OCI-LY7 (cell line): Measurements from ENCODE around the gene ZBTB16. TPM values are rescaled to one million over a fixed set of nuclear protein-coding genes. Genes with fewer than 3 reads are reported as not detected.

Experiments used
- BruUV-seq: library from RNA; stranded (reverse); fragments of 400-500 nt; replicated peaks from 2 replicates; lab custom pipeline; 2021; lab: Mats Ljungman, UMichigan
- CTCF ChIA-PET: fragments of 300-600 bp; sonication (Branson Sonifier 250); formaldehyde crosslinking; loops from one replicate; lab custom pipeline; 2022; ENCODE audit warnings: antibody characterized with exemption; ENCODE audit not compliant: unreplicated experiment; lab: Charles Lee
- POLR2A ChIA-PET: fragments of 300-600 bp; sonication (Branson Sonifier 250); formaldehyde crosslinking; loops from one replicate; lab custom pipeline; 2022; ENCODE audit warnings: antibody characterized with exemption; lab: Charles Lee
- DNase-seq: peaks from one replicate; pipeline ENCODE4 v3.0.0-alpha.2; 2015; ENCODE audit warnings: low spot score
- H2AFZ ChIP-seq: fragments of 200-600 bp; sonication (generic), shearing (Covaris generic); 2 replicates; pipeline ENCODE4 v1.6.1; 2014; ENCODE audit warnings: mild to moderate bottlenecking, antibody characterized with exemption, low read length, moderate library complexity
- H3K27ac ChIP-seq: fragments of 200-600 bp; sonication (generic); 2 replicates; pipeline ENCODE4 v1.5.1; 2014; ENCODE audit warnings: mixed run types, low read depth, mild to moderate bottlenecking, moderate library complexity, low read length, inconsistent platforms; ENCODE audit not compliant: poor library complexity, severe bottlenecking
- H3K36me3 ChIP-seq: fragments of 200-600 bp; sonication (generic); 2 replicates; pipeline ENCODE4 v1.6.1; 2014; ENCODE audit warnings: mild to moderate bottlenecking, antibody characterized with exemption, low read length, moderate library complexity, mixed read lengths; ENCODE audit not compliant: insufficient read depth
- H3K4me1 ChIP-seq: fragments of 200-600 bp; sonication (generic); 2 replicates; pipeline ENCODE4 v1.5.1; 2014; ENCODE audit warnings: mild to moderate bottlenecking, low read length; ENCODE audit not compliant: insufficient read depth, poor library complexity, severe bottlenecking
- H3K4me2 ChIP-seq: fragments of 200-600 bp; sonication (generic); 2 replicates; pipeline ENCODE4 v1.6.1; 2014; ENCODE audit warnings: mild to moderate bottlenecking, low read length
- H3K4me3 ChIP-seq: fragments of 200-600 bp; sonication (generic); 2 replicates; pipeline ENCODE4 v1.5.1; 2014; ENCODE audit warnings: mild to moderate bottlenecking, low read depth, low read length; ENCODE audit not compliant: poor library complexity, severe bottlenecking
- H3K79me2 ChIP-seq: fragments of 200-600 bp; sonication (generic); 2 replicates; pipeline ENCODE4 v1.6.1; 2016; ENCODE audit warnings: low read depth, mild to moderate bottlenecking, low read length, moderate library complexity, mixed read lengths; ENCODE audit not compliant: insufficient read depth
- H3K9me2 ChIP-seq: fragments of 200-600 bp; sonication (generic); 2 replicates; pipeline ENCODE4 v1.6.1; 2016; ENCODE audit warnings: mild to moderate bottlenecking, low read length, mixed read lengths; ENCODE audit not compliant: insufficient read depth
- H3K9me3 ChIP-seq: fragments of 200-600 bp; sonication (generic); 2 replicates; pipeline ENCODE4 v1.6.1; 2014; ENCODE audit warnings: mild to moderate bottlenecking, mixed run types, low read length, mixed read lengths
- H4K20me1 ChIP-seq: fragments of 200-600 bp; sonication (generic); 2 replicates; pipeline ENCODE4 v1.6.1; 2014; ENCODE audit warnings: mild to moderate bottlenecking, antibody characterized with exemption, low read length, moderate library complexity, mixed read lengths; ENCODE audit not compliant: insufficient read depth
- CTCF ChIP-seq: fragments of 200-600 bp; sonication (generic); conservative IDR thresholded peaks from 2 replicates; pipeline ENCODE4 v1.5.1; 2014; ENCODE audit warnings: mild to moderate bottlenecking, antibody characterized with exemption, low read length, moderate library complexity, mixed read lengths
- EZH2phosphoT487 ChIP-seq: fragments of 200-600 bp; sonication (generic); IDR thresholded peaks from 2 replicates; pipeline ENCODE4 v1.6.1; 2018; ENCODE audit warnings: low read depth, borderline replicate concordance, mild to moderate bottlenecking, mixed run types, antibody characterized with exemption, low read length, moderate library complexity, mixed read lengths
- intact Hi-C: fragments of 100-400 bp; cut with micrococcal nuclease; formaldehyde crosslinking; loops from one replicate; pipeline ENCODE4 v1.10.0; 2022; ENCODE audit not compliant: unreplicated experiment
- total RNA-seq, 2 experiments: library from RNA; depleted of rRNA in 1 of 2; stranded (reverse); fragments of >200 nt in 1 of 2; shearing (Covaris generic) in 1 of 2; gene quantifications; 2 replicates each; pipeline ENCODE4 v1.2.3, GENCODE V29; 2014 to 2022

The ZBTB16 gene
- total RNA-seq, 2 experiments from 2014 or later = not detected

- no peaks in the 10 kb centered on the region for H4K20me1 ChIP-seq
- H2AFZ ChIP-seq = peak overlapping the region; percentile 60; the same call in 1 of the 2 replicates
- no peaks in the 10 kb centered on the region for H3K9me2 ChIP-seq
- no peaks in the 10 kb centered on the region for H3K79me2 ChIP-seq
- H3K4me1 ChIP-seq = peaks cover 20% of the 10 kb centered on the region
- intact Hi-C loops = no loop called here
- DNase-seq = no peak
- TF ChIP-seq EZH2phosphoT487 (no peak), CTCF (no peak)
- H3K4me2 ChIP-seq = no peak overlapping the region
- H3K4me3 ChIP-seq = no peak overlapping the region
- no peaks in the 10 kb centered on the region for H3K9me3 ChIP-seq
- H3K36me3 ChIP-seq = no peaks in the 10 kb centered on the region
- no peak overlapping the region for H3K27ac ChIP-seq
- no TSS peak for BruUV-seq
- POLR2A ChIA-PET = interaction anchor here (0.6 kb wide), 1 partner anchor 391 kb away, joined by 3 read pairs; no protein-coding TSS in a partner anchor
- CTCF ChIA-PET = no interaction called here
Observed at GRCh38 chr11:114076921-114077331, 17.4 kb downstream of the ZBTB16 start.

DNA sequence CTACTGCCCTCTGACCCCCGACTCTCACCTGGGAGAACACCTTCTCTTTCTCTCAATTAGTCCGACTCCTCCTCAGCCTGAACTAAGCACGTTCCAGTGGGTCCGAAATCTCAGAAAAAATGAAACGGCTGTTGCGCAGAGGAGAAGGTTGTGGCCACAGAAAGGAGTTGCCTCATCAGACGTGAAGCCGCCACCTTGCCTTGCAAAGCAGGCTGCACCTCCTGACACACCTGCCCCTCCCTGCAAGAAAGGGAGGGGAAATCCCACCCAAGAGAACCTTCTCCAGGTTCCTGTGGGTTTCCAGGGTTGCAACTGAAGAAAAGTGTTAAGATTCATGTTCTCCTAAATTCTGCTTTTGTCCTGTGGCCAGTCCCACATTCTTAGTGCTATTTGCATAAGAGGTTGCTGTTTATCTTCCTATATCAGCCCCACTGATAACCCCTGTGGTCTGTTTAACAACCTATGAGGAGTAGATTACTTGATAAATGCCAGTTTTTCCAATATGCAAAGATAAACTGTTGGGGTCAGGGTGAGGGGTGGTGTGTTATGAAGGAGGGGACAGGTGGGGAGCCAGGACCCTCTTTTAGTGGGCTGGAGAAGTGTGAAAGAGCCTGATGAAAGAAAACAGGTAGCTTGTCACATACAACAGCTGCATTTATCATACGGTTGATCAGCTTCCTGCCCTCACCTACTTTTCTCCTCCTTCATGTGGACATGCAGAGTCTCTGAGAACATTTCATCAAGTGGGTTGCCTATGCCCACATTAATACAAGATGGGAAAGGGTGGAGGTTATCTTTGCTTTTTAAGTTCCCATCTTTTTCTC, 18.2 kb downstream of the ZBTB16 start:
- Histone ChIP-seq H3K79me2 (no peaks in the 10 kb centered on the region), H3K27ac (no peak overlapping the region), H4K20me1 (no peaks in the 10 kb centered on the region), H2AFZ (peak overlapping the region; percentile 60; the same call in 1 of the 2 replicates), H3K9me2 (no peaks in the 10 kb centered on the region), H3K4me3 (no peak overlapping the region), H3K36me3 (no peaks in the 10 kb centered on the region), H3K9me3 (no peaks in the 10 kb centered on the region), H3K4me2 (peak overlapping the region; percentile 44; the same call in 1 of the 2 replicates), H3K4me1 (peaks cover 20% of the 10 kb centered on the region)
- BruUV-seq = no TSS peak
- POLR2A ChIA-PET = interaction anchor here (0.6 to 0.7 kb wide), 2 partner anchors 31 to 115 kb away, joined by 3 to 4 read pairs; no protein-coding TSS in a partner anchor
- intact Hi-C loops = no loop called here
- CTCF ChIA-PET = no interaction called here
- no peak for TF ChIP-seq EZH2phosphoT487
- no peak for TF ChIP-seq CTCF
- DNase-seq = peak; percentile 22

DNA sequence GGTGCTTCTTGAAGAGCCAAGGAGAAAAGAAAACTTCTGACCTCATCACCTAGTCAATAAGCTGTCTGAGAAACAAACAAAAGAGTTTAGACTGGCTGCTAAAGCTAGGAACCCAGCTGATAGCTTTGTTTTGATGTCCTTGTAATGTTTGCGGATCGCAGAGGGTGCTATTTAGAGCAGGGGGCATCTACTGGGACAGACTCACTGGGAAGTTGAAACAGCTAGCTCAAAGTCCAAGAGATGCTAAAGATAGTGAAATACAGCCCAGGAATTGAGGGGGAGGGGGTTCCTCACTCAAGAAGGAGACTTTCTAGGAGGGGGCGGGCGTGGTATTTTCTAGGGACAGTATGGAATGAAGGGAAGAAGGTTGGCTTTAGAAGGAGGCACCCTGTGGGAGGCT, 18.9 kb downstream of the ZBTB16 start:
- no TSS peak for BruUV-seq
- Histone ChIP-seq H3K4me3 (no peak overlapping the region), H3K79me2 (no peaks in the 10 kb centered on the region), H2AFZ (no peak overlapping the region), H3K9me3 (no peaks in the 10 kb centered on the region), H3K9me2 (no peaks in the 10 kb centered on the region), H3K4me1 (peaks cover 20% of the 10 kb centered on the region), H3K4me2 (no peak overlapping the region), H3K36me3 (no peaks in the 10 kb centered on the region), H4K20me1 (no peaks in the 10 kb centered on the region), H3K27ac (no peak overlapping the region)
- TF ChIP-seq CTCF = no peak
- ChIA-PET POLR2A (interaction anchor here (0.6 to 0.7 kb wide), 3 partner anchors 30 to 1973 kb away, joined by 3 to 4 read pairs (median 3); no protein-coding TSS in a partner anchor), CTCF (no interaction called here)
- no peak for DNase-seq
- intact Hi-C loops = no loop called here
